A549 (cell line): Measurements from ENCODE around the gene AMPH.

Experiments used
- CHD2 ChIP-seq: fragments of 150-350 bp; IDR thresholded peaks from 2 replicates; pipeline ENCODE4 v1.6.1; 2014; ENCODE audit warnings: low read length; ENCODE audit not compliant: partially characterized antibody
- CTCF ChIP-seq: fragments of >200 bp; sonication (Bioruptor Twin); formaldehyde crosslinking; IDR thresholded peaks from 3 replicates; pipeline ENCODE4 v1.5.1; 2016
- ELK1 ChIP-seq: fragments of 150-350 bp; IDR thresholded peaks from 2 replicates; pipeline ENCODE4 v1.6.1; 2014; ENCODE audit warnings: low read depth, mild to moderate bottlenecking, low read length
- EP300 ChIP-seq, 2 experiments: fragments of >200 bp; sonication (Bioruptor Twin); formaldehyde crosslinking; IDR thresholded peaks; 2 replicates in 1 of 2; 3 replicates in 1 of 2; pipeline ENCODE4 v1.6.1; 2016 to 2017
- RAD21 ChIP-seq, 2 experiments: fragments of >200 bp in 1 of 2; sonication (Bioruptor Twin) in 1 of 2; formaldehyde crosslinking in 1 of 2; IDR thresholded peaks in 1 of 2; conservative IDR thresholded peaks in 1 of 2; 2 replicates in 1 of 2; 3 replicates in 1 of 2; pipeline ENCODE4 v1.6.1; 2012 to 2018; ENCODE audit warnings: inconsistent platforms in 1 of 2
- REST ChIP-seq: fragments of 200-600 bp; sonication (generic); IDR thresholded peaks from 2 replicates; pipeline ENCODE4 v1.6.1; 2016; ENCODE audit warnings: antibody characterized with exemption, mild to moderate bottlenecking, moderate library complexity
- SMC3 ChIP-seq: fragments of >200 bp; sonication (Bioruptor Twin); formaldehyde crosslinking; IDR thresholded peaks from 3 replicates; pipeline ENCODE4 v1.6.1; 2018; ENCODE audit warnings: inconsistent platforms

- no peak for TF ChIP-seq CTCF
- no peak for TF ChIP-seq SMC3
- TF ChIP-seq RAD21 (conservative IDR thresholded peaks at IDR 0.05 in 1 of 2, IDR thresholded peaks at IDR 0.05 in 1 of 2), result no peak
- no peak for TF ChIP-seq REST
- no peak for TF ChIP-seq CHD2
- TF ChIP-seq ELK1, result no peak
- no peak for TF ChIP-seq EP300 (IDR thresholded peaks at IDR 0.05)
Measured at GRCh38 chr7:38550836-38551235, 80.3 kb downstream of the AMPH start.
